AG09309 (cell line): Measurements from ENCODE around the gene KRTAP10-12.
"Not testable (repeated sequence)": the region's sequence is repeated elsewhere in the genome, so short reads cannot be mapped to it uniquely, and the experiment has no call there.

Experiments used
- DNase-seq: peaks from one replicate; pipeline ENCODE4 v3.0.0-alpha.2; 2010; ENCODE audit warnings: low read depth
- H3K4me3 ChIP-seq: 2 replicates; pipeline ENCODE4 v1.5.1; 2011; ENCODE audit warnings: mild to moderate bottlenecking, low read depth, low read length, moderate library complexity; ENCODE audit not compliant: control insufficient read depth
- TF ChIP-seq, protein P1 (sequence below): IDR thresholded peaks from 2 replicates; pipeline ENCODE4 v1.5.1; 2011; ENCODE audit warnings: mild to moderate bottlenecking, low read depth, low read length, inconsistent platforms; ENCODE audit not compliant: insufficient read depth, control insufficient read depth; ENCODE audit errors: missing control alignments

KRTAP10-12 gene, protein sequence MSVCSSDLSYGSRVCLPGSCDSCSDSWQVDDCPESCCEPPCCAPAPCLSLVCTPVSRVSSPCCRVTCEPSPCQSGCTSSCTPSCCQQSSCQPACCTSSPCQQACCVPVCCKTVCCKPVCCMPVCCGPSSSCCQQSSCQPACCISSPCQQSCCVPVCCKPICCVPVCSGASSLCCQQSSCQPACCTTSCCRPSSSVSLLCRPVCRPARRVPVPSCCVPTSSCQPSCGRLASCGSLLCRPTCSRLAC

DNA sequence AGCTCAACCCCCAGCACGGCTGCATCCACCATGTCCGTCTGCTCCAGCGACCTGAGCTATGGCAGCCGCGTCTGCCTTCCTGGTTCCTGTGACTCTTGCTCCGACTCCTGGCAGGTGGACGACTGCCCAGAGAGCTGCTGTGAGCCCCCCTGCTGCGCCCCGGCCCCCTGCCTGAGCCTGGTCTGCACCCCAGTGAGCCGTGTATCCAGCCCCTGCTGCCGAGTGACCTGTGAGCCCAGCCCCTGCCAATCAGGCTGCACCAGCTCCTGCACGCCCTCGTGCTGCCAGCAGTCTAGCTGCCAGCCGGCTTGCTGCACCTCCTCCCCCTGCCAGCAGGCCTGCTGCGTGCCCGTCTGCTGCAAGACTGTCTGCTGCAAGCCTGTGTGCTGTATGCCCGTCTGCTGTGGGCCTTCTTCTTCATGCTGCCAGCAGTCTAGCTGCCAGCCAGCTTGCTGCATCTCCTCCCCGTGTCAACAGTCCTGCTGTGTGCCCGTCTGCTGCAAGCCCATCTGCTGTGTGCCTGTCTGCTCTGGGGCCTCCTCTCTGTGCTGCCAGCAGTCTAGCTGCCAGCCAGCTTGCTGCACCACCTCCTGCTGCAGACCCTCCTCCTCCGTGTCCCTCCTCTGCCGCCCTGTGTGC lies at the start of gene KRTAP10-12:
Gene KRTAP10-12 (plus strand): TSS at position 1 of the 639 bp plus-strand sequence. CDS start 30 bp downstream, at position 31.
- not testable (repeated sequence) for DNase-seq, H3K4me3 ChIP-seq

DNA sequence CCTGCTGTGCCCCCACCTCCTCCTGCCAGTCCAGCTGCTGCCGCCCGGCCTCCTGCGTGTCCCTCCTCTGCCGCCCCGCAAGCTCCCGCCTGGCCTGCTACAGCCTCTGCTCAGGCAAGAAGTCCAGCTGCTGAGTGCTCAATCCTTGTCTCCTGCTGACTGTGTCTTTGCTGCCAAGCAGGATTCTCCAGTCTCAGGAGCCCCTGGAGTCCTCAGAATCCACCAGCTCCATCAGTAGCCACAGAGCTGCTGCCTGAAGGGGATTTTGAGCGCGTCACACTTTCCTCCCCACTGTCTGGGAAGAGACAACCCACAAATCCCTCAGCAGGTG lies 49.8 kb upstream of the KRTAP10-12 start:
- no peak for DNase-seq
- TF ChIP-seq, protein P1, sequence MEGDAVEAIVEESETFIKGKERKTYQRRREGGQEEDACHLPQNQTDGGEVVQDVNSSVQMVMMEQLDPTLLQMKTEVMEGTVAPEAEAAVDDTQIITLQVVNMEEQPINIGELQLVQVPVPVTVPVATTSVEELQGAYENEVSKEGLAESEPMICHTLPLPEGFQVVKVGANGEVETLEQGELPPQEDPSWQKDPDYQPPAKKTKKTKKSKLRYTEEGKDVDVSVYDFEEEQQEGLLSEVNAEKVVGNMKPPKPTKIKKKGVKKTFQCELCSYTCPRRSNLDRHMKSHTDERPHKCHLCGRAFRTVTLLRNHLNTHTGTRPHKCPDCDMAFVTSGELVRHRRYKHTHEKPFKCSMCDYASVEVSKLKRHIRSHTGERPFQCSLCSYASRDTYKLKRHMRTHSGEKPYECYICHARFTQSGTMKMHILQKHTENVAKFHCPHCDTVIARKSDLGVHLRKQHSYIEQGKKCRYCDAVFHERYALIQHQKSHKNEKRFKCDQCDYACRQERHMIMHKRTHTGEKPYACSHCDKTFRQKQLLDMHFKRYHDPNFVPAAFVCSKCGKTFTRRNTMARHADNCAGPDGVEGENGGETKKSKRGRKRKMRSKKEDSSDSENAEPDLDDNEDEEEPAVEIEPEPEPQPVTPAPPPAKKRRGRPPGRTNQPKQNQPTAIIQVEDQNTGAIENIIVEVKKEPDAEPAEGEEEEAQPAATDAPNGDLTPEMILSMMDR, result no peak
- no peak overlapping the region for H3K4me3 ChIP-seq

DNA sequence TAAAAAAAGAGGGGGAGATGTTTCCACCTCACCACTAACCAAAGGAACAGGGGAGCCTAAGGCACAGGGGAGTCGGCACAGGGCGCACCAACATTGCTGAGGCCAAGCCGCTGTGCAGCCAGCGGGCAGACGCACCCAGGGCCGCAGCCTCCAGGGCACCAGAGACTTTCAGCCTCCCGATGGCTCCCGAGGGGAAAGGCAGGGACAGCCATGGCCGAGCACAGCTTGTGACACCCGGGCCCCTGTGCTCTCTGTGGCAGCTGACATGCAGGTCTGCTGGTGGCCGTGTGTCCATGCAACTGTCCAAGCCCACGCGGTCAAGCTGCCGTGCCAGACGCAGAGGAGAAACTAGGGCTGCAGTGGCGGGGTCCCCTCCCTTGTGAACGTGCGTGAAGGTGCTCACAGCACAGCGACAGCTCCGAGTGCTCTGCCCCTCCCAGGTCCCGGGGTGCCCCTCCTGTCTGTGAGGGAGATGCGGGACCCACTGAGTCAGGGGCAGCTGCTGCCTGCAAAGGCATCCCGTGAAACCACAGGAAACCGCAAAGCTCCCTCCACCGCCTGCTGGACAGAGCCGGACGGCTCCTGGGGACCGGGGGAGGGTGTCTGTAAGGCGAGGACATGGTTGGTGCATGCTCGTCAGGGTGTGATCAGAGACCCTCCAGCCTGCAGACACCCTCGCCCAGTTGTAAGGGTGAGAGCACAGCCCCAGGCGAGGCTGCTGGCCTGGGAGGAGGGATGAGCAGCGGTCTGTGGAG lies 48.2 kb upstream of the KRTAP10-12 start:
- DNase-seq, result no peak
- TF ChIP-seq, protein P1, result no peak

DNA sequence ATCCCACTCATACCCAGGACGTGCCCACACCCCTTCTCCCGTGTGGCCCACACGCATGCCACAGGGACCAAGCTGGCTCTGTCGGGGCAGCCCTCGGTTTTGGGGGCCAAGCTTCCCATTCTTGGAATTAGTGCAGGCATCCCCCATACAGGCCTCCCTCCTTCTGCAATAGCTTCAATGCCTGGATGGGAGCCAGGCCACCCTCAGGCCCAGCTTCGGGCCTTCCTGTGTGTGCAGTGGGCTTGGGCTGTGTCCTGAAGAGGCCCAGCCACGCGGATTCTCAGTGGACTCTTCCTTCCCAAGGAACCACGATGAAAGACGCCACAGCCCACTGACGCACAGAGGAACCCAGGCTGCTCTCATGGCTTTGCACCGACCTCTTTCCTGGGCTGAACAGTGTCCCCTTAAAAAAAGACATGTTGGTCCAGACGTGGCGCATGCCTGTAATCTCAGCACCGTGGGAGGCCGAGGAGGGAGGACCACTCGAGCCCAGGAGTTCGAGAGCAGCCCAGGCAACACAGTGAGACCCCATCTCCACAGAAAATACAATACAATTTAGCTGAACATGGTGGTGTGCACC lies 47.4 kb upstream of the KRTAP10-12 start:
- DNase-seq, result no peak
- no peak overlapping the region for H3K4me3 ChIP-seq
- TF ChIP-seq, protein P1, result no peak

More for the DNA sequence above, 48.2 kb upstream of the KRTAP10-12 start:
- no peak overlapping the region for H3K4me3 ChIP-seq

DNA sequence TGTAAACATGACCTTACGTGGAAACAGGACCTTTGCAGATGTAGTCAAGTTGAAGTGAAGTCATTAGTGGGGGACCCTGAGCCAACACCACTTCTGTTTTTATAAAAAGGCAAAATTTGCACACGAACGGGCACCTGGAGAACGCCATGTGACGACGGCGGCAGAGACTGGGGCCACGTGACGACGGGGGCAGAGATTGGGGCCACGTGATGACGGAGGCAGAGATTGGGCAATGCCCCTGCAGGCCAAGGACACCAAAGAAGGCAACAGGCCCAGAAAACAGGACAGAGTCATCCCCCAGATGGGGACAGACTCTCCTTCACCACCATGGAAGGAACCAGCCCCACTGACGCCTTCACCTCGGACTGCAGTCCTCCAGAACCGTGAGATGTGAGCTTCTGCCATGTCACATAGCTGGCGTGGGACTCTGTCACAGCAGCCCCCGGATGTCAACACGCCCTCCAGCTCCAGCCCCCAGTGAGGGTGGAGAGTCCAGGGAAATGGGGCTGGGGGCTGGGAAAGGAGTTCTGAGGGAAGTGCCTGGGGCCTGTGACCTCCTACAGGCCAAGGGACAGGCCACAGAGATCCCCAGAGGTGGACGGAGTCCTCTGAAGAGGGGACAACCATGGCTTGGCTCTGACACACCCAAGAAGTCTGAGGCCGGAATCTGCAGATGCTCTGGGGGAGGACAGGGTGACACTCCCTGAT lies 46.6 kb upstream of the KRTAP10-12 start:
- no peak for DNase-seq
- H3K4me3 ChIP-seq, result no peak overlapping the region
- TF ChIP-seq, protein P1, result no peak

DNA sequence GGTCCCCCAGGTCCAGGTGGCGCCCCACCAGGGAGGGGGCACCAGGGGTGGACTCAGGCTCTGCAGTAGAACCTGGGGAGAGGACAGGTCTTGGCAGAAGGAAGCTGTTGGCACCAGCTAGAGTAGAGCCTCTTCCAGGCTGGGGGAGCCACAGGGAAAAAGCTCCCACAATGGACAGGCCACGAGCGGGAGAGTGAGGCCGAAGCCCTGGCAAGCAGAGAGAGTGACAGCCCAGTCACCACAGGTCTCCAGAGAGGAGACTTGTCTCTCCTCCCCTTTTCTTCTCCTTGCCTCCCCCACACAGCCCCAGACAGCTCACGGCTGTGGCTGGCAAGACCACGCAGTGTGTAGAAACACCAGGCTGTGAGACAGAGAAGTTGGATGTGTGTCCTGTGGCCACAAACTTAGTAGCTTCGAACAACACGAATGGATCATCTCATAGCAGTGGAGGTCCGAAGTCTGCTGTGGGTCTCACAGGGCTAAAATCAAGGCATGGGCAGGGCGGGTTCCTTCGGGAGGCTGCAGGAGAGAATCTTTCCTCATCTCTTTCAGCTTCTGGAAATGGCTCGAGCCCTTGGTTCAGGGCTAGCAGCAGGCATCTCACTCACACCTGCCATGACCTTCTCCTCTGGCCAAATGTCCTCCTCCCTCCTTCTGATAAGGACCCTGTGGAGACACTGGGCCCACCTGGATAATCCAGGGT lies 45.8 kb upstream of the KRTAP10-12 start:
- DNase-seq, result no peak

More for the DNA sequence above, 45.8 kb upstream of the KRTAP10-12 start:
- TF ChIP-seq, protein P1, result no peak
- H3K4me3 ChIP-seq, result no peak overlapping the region
